Muscle layer of colon (tissue), 2 donors: ENCODE results near the gene HSD11B2.
A peak's percentile ranks its signal among the peaks of the same experiment; 100 is the strongest.

ENCODE experiments used
- H3K27ac ChIP-seq: one replicate; pipeline ENCODE4 v1.7.0; 2013; ENCODE audit warnings: low read depth, mild to moderate bottlenecking, low read length, moderate library complexity
- H3K27me3 ChIP-seq, 2 donors: one replicate each; pipeline ENCODE4 v1.7.0; 2013; ENCODE audit warnings: low read length in 2 of 2, mild to moderate bottlenecking in 2 of 2; ENCODE audit not compliant: insufficient read depth in 2 of 2, control insufficient read depth in 1 of 2
- H3K36me3 ChIP-seq: one replicate; pipeline ENCODE4 v1.7.0; 2013; ENCODE audit warnings: mild to moderate bottlenecking, low read length; ENCODE audit not compliant: insufficient read depth
- H3K4me1 ChIP-seq: one replicate; pipeline ENCODE4 v1.7.0; 2013; ENCODE audit warnings: mild to moderate bottlenecking, low read length; ENCODE audit not compliant: insufficient read depth
- H3K4me3 ChIP-seq, 2 donors: one replicate each; pipeline ENCODE4 v1.7.0; 2013; ENCODE audit warnings: low read length in 2 of 2, low read depth in 1 of 2, mild to moderate bottlenecking in 1 of 2, moderate library complexity in 1 of 2
- H3K9ac ChIP-seq: one replicate; pipeline ENCODE4 v1.7.0; 2013; ENCODE audit warnings: low read length
- H3K9me3 ChIP-seq: one replicate; pipeline ENCODE4 v1.7.0; 2013; ENCODE audit warnings: mild to moderate bottlenecking, low read length
- donor health status: abdominal sarcoma.
- donor health status: Adenocarcinoma of cecum.

Gene HSD11B2

DNA sequence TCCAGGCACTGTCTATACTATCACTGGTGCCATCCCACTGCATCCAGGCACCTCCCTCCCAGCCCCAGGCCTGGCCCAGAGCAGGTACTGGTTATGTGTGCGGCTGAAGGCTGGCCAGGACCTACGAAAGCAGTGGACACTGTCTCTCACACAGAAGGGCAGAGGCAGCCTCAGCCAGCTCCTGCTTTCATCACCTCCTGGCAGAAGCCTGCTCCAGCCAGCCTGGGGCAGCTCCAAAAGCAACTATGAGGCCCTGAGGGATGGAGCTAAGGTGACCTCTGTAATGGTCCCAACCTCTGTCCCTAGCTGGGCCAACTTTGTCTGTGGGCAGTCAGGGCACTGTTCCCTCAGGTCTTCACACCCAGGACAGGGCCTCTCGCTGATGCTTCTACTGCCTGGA is 18.8 kb downstream of the HSD11B2 start:
- H3K4me1 ChIP-seq = peaks cover 58% of the 10 kb centered on the region
- H3K36me3 ChIP-seq = peaks cover 36% of the 10 kb centered on the region
- H3K9ac ChIP-seq = no peak overlapping the region
- no peak overlapping the region for H3K4me3 ChIP-seq
- no peaks in the 10 kb centered on the region for H3K9me3 ChIP-seq
- H3K27ac ChIP-seq = no peak overlapping the region
- no peaks in the 10 kb centered on the region for H3K27me3 ChIP-seq

- H3K4me1 ChIP-seq = peaks cover 52% of the 10 kb centered on the region
- H3K36me3 ChIP-seq = peaks cover 30% of the 10 kb centered on the region
- H3K9me3 ChIP-seq = no peaks in the 10 kb centered on the region
- H3K27ac ChIP-seq = no peak overlapping the region
- no peaks in the 10 kb centered on the region for H3K27me3 ChIP-seq
- H3K4me3 ChIP-seq = no peak overlapping the region
- no peak overlapping the region for H3K9ac ChIP-seq
Measured at GRCh38 chr16:67451061-67451703, 20.3 kb downstream of the HSD11B2 start.

- no peaks in the 10 kb centered on the region for H3K27me3 ChIP-seq
- peaks cover 30% of the 10 kb centered on the region for H3K36me3 ChIP-seq
- H3K9ac ChIP-seq = no peak overlapping the region
- no peaks in the 10 kb centered on the region for H3K9me3 ChIP-seq
- peaks cover 52% of the 10 kb centered on the region for H3K4me1 ChIP-seq
- H3K27ac ChIP-seq = no peak overlapping the region
- H3K4me3 ChIP-seq = no peak overlapping the region
Measured at GRCh38 chr16:67451704-67452435, 20.9 kb downstream of the HSD11B2 start.

- no peak overlapping the region for H3K9ac ChIP-seq
- no peaks in the 10 kb centered on the region for H3K27me3 ChIP-seq
- H3K4me1 ChIP-seq = peaks cover 58% of the 10 kb centered on the region
- H3K27ac ChIP-seq = no peak overlapping the region
- peaks cover 23% of the 10 kb centered on the region for H3K36me3 ChIP-seq
- H3K9me3 ChIP-seq = no peaks in the 10 kb centered on the region
- no peak overlapping the region for H3K4me3 ChIP-seq
Measured at GRCh38 chr16:67454104-67454503, 23.2 kb downstream of the HSD11B2 start.

DNA sequence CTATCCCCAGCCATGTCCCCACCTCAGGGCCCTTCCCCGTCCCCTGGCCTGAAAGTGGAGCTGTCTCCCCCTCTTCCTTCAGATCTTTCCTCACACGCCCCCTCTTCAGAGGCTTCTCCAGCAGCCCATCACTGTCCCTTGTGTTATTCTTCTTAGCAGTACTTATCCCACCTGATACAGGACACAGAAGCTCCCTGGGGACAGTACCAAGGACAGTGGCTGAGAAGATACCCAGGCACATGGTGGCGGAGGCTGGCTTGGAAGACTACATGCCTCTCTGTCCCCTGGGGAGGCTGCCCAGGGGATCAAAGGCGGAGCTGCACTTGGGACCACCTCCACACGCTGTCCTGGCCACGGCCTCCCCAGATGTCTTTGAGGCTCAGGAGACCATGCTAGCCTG is 23.9 kb downstream of the HSD11B2 start:
- Histone ChIP-seq H3K4me3 (no peak overlapping the region), H3K36me3 (peaks cover 18% of the 10 kb centered on the region), H3K9me3 (no peaks in the 10 kb centered on the region), H3K27ac (no peak overlapping the region), H3K4me1 (peaks cover 59% of the 10 kb centered on the region), H3K9ac (no peak overlapping the region), H3K27me3 (no peaks in the 10 kb centered on the region)

GRCh38 chr16:67456391-67457081 is 25.6 kb downstream of the HSD11B2 start:
- Histone ChIP-seq H3K36me3 (peaks cover 12% of the 10 kb centered on the region), H3K9ac (no peak overlapping the region), H3K9me3 (no peaks in the 10 kb centered on the region), H3K4me3 (no peak overlapping the region), H3K27me3 (no peaks in the 10 kb centered on the region), H3K27ac (peak overlapping the region; percentile 45), H3K4me1 (peaks cover 67% of the 10 kb centered on the region)

DNA sequence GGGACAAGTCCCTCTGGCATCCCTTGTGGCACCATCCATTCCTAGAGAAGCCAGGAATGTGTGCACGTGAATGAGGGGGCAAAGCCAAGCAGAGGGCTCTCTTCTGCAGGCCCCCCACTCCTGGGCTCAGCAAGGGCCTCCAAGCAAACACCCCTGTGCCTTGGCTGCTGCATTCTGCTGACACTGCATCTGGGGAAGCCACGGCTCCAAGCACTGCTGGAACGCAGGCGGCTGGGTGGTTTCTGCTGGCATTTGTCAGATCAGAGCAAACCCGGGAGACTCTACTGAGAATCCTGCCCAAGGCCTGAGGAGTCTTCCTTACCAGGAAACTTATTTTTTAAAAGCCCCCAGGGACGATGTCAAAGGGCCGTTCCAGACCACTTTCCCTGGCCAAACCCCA is 26.7 kb downstream of the HSD11B2 start:
- H3K27ac ChIP-seq = peak overlapping the region; percentile 45
- H3K27me3 ChIP-seq = no peaks in the 10 kb centered on the region
- H3K4me1 ChIP-seq = peaks cover 73% of the 10 kb centered on the region
- H3K4me3 ChIP-seq = no peak overlapping the region
- peak overlapping the region; percentile 14 for H3K9ac ChIP-seq
- H3K9me3 ChIP-seq = no peaks in the 10 kb centered on the region
- H3K36me3 ChIP-seq = peaks cover 9% of the 10 kb centered on the region

GRCh38 chr16:67458121-67458641 is 27.3 kb downstream of the HSD11B2 start:
- H3K36me3 ChIP-seq = peaks cover 3% of the 10 kb centered on the region
- no peak overlapping the region for H3K4me3 ChIP-seq
- peaks cover 79% of the 10 kb centered on the region for H3K4me1 ChIP-seq
- H3K27ac ChIP-seq = peak overlapping the region; percentile 45
- peak overlapping the region; percentile 14 for H3K9ac ChIP-seq
- H3K27me3 ChIP-seq = no peaks in the 10 kb centered on the region
- H3K9me3 ChIP-seq = no peaks in the 10 kb centered on the region

DNA sequence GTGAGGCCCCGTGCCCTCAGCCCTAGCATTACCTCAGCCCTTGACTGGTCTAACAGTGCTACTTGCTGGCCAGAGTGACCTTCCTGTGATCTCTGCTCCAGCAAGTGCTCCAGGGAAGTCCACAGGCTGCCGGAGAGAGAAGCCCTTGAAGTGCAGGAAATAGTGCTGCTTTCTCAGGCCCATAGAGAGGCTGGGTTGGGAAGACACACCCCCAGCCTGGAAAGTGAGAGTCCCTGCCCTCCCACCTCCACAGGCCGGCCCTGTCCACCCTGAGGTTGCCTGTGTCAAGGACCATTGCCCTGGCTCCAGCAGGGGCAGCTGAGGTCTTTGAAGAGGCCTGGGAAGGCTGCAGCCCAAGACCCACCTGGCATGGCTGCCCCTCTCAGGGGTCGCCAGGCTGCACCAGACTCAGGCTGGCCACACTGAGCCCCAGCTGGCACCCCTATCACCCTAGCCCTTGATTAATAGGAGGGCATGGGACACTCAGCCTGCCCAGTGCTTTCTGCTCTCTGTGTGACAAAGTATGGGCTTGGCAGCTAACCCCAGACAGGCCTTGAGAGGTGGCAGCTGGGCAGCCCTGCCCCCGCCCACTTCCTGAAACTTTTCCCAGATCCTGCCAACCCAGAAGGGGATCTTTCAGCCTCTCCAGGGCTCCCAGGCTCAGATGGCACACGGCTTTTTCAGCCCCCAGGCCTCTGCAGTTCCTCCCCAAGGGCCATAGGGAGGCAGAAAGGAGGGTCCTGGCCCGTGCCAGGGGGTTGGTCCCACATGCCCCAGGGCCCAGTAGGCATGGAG is 28.3 kb downstream of the HSD11B2 start:
- no peaks in the 10 kb centered on the region for H3K36me3 ChIP-seq
- H3K9ac ChIP-seq = peak overlapping the region; percentile 11
- no peaks in the 10 kb centered on the region for H3K9me3 ChIP-seq
- peak overlapping the region; percentile 35 for H3K27ac ChIP-seq
- H3K4me3 ChIP-seq = no peak overlapping the region
- peaks cover 82% of the 10 kb centered on the region for H3K4me1 ChIP-seq
- no peaks in the 10 kb centered on the region for H3K27me3 ChIP-seq

GRCh38 chr16:67459861-67460150 is 28.9 kb downstream of the HSD11B2 start:
- Histone ChIP-seq H3K27me3 (no peaks in the 10 kb centered on the region), H3K27ac (peak overlapping the region; percentile 10), H3K4me1 (peaks cover 87% of the 10 kb centered on the region), H3K36me3 (no peaks in the 10 kb centered on the region), H3K9ac (peak overlapping the region; percentile 11), H3K9me3 (no peaks in the 10 kb centered on the region), H3K4me3 (no peak overlapping the region)

DNA sequence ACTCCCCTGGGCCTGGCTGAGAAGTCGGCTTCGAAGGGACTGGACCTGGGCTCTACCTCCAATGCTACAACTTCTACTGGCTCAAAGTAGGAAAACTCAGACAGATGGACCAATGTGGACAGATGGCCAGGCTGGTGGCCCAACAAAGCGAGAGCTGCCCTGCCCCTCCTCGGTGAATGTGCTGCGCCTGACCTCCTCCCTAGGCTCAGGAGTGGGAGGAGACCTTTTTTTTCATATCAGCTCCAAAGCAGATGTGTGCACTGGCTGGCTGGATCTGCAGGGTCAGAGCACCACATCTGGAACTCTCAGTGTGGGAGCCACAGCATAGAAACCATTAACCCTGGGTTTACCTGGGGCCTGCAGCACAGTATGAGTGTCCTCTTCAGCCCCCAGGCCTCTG is 29.2 kb downstream of the HSD11B2 start:
- peak overlapping the region; percentile 11 for H3K9ac ChIP-seq
- H3K4me1 ChIP-seq = peaks cover 91% of the 10 kb centered on the region
- no peaks in the 10 kb centered on the region for H3K9me3 ChIP-seq
- peak overlapping the region; percentile 10 for H3K27ac ChIP-seq
- no peaks in the 10 kb centered on the region for H3K27me3 ChIP-seq
- no peaks in the 10 kb centered on the region for H3K36me3 ChIP-seq
- no peak overlapping the region for H3K4me3 ChIP-seq
